Measurements from ENCODE around the gene DCST1.

DCST1 gene

GRCh38 chr1:155052439-155053395 is 19.1 kb downstream of the DCST1 start:
- DNase-seq = no peak

GRCh38 chr1:155053531-155054105 is 20.0 kb downstream of the DCST1 start:
- DNase-seq = no peak

- DNase-seq = no peak
Observed at GRCh38 chr1:155057104-155057503, 23.5 kb downstream of the DCST1 start.

GRCh38 chr1:155057788-155058211 is 24.2 kb downstream of the DCST1 start:
- DNase-seq = no peak

GRCh38 chr1:155060736-155061135 is 27.1 kb downstream of the DCST1 start:
- no peak for DNase-seq

GRCh38 chr1:155061381-155062150 is 27.9 kb downstream of the DCST1 start:
- DNase-seq = peak; percentile 82 to 84

GRCh38 chr1:155062151-155062686 is 28.6 kb downstream of the DCST1 start:
- DNase-seq = no peak

- DNase-seq = peak; percentile 52 to 53
Observed at GRCh38 chr1:155062702-155063411, 29.2 kb downstream of the DCST1 start.

- DNase-seq = peak; percentile 80 to 81
Observed at GRCh38 chr1:155063550-155064110, 30.0 kb downstream of the DCST1 start, which contains the start of gene EFNA4. Gene EFNA4 (plus strand): TSS chr1:155063740. CDS start chr1:155063824, 84 bp downstream.

GRCh38 chr1:155064111-155064831 is 30.6 kb downstream of the DCST1 start:
- no peak for DNase-seq

GRCh38 chr1:155064832-155065429 is 31.3 kb downstream of the DCST1 start:
- no peak for DNase-seq

GRCh38 chr1:155066777-155067176 is 33.2 kb downstream of the DCST1 start:
- DNase-seq = no peak

GRCh38 chr1:155068599-155068998 is 35.0 kb downstream of the DCST1 start:
- no peak for DNase-seq

- DNase-seq = no peak
Observed at GRCh38 chr1:155069551-155070157, 36.0 kb downstream of the DCST1 start.

GRCh38 chr1:155070158-155070621 is 36.6 kb downstream of the DCST1 start:
- no peak for DNase-seq

- DNase-seq = peak; percentile 63 to 79
Observed at GRCh38 chr1:155070721-155071569, 37.3 kb downstream of the DCST1 start.

GRCh38 chr1:155071701-155072100 is 38.1 kb downstream of the DCST1 start:
- DNase-seq = peak; percentile 8 to 40

GRCh38 chr1:155072531-155073289 is 39.1 kb downstream of the DCST1 start:
- DNase-seq = peak; percentile 23
